Measurements from ENCODE around the gene PANK2. TPM values are rescaled to one million over a fixed set of nuclear protein-coding genes. Genes with fewer than 3 reads are reported as not detected.

PANK2 gene
- total RNA-seq, 1 experiment from 2014 or later = 41.6 TPM

- peaks cover 93% of the 10 kb centered on the region for H3K79me2 ChIP-seq (ENCODE audit: insufficient read depth, low read length)
- intact Hi-C loops (cut with micrococcal nuclease) = no loop called here
- ChIA-PET CTCF (no interaction called here), POLR2A (no interaction called here), RAD21 (ENCODE audit: low non-redundant PET in 1 of 2, low total read pairs in 2 of 2, uncharacterized antibody in 2 of 2, unreplicated experiment in 2 of 2) (no interaction called here)
- no peaks in the 10 kb centered on the region for H3K27me3 ChIP-seq (ENCODE audit: insufficient read depth, low read length)
- peaks cover 25% of the 10 kb centered on the region; the same call in 1 of the 2 replicates for H4K20me1 ChIP-seq (ENCODE audit: insufficient read depth)
- no peak for TF ChIP-seq CTCF (IDR thresholded peaks at IDR 0.05 in 2 of 3, conservative IDR thresholded peaks at IDR 0.05 in 1 of 3; ENCODE audit: borderline replicate concordance in 1 of 3, insufficient read depth in 1 of 3, low read depth in 2 of 3, low read length in 2 of 3)
- no peak for TF ChIP-seq ZBTB33 (IDR thresholded peaks at IDR 0.05; ENCODE audit: extremely low read depth, insufficient replicate concordance, low read length)
- TF ChIP-seq RAD21 (IDR thresholded peaks at IDR 0.05; ENCODE audit: low read depth) = no peak
- TF ChIP-seq EZH2 (IDR thresholded peaks at IDR 0.05) = no peak
- TF ChIP-seq EGR1 (IDR thresholded peaks at IDR 0.05; ENCODE audit: low read depth) = no peak
- no peak for TF ChIP-seq CBX3 (IDR thresholded peaks at IDR 0.05; ENCODE audit: low read depth)
- TF ChIP-seq JUND (IDR thresholded peaks at IDR 0.05) = no peak
- no peak for TF ChIP-seq ZNF274 (IDR thresholded peaks at IDR 0.05; ENCODE audit: low read depth, low read length)
- no peak for TF ChIP-seq SP1 (IDR thresholded peaks at IDR 0.05; ENCODE audit: low read depth)
- no peak for TF ChIP-seq REST (IDR thresholded peaks at IDR 0.05; ENCODE audit: low read depth)
- no peaks in the 10 kb centered on the region for H3K4me1 ChIP-seq (ENCODE audit: control insufficient read depth in 1 of 2, insufficient read depth in 2 of 2, low read length in 2 of 2)
- H3K9me3 ChIP-seq (ENCODE audit: control insufficient read depth in 1 of 2, insufficient read depth in 1 of 2, low read depth in 1 of 2, low read length in 2 of 2) = no peaks in the 10 kb centered on the region
- peaks cover 34 to 50% of the 10 kb centered on the region in 2 experiments for H3K36me3 ChIP-seq (ENCODE audit: control insufficient read depth in 1 of 2, insufficient read depth in 2 of 2, low read length in 2 of 2)
- no peaks in the 10 kb centered on the region for H3K9me2 ChIP-seq (ENCODE audit: insufficient read depth)
- no peak overlapping the region for H2AFZ ChIP-seq (ENCODE audit: low read depth, low read length, poor library complexity, severe bottlenecking)
- no peak overlapping the region for H3K4me3 ChIP-seq (replicated peaks in 1 of 2; ENCODE audit: low read depth in 1 of 2, low read length in 2 of 2)
- BruUV-seq (replicated peaks) = no TSS peak
- H3K4me2 ChIP-seq (ENCODE audit: low read length) = no peak overlapping the region
- ATAC-seq (no peak), DNase-seq (ENCODE audit: low read depth, low spot score) (no peak)
- H3K9ac ChIP-seq (ENCODE audit: low read length) = no peak overlapping the region
- H3K27ac ChIP-seq (ENCODE audit: low read depth, low read length) = no peak overlapping the region
Measured at GRCh38 chr20:3916364-3916763, 27.2 kb downstream of the PANK2 start.
